Measurements from ENCODE around the gene ANXA3. TPM values are rescaled to one million over a fixed set of nuclear protein-coding genes. Genes with fewer than 3 reads are reported as not detected.

Gene ANXA3
- total and polyA plus RNA-seq, 3 experiments from 2014 or later, result not detected

DNA sequence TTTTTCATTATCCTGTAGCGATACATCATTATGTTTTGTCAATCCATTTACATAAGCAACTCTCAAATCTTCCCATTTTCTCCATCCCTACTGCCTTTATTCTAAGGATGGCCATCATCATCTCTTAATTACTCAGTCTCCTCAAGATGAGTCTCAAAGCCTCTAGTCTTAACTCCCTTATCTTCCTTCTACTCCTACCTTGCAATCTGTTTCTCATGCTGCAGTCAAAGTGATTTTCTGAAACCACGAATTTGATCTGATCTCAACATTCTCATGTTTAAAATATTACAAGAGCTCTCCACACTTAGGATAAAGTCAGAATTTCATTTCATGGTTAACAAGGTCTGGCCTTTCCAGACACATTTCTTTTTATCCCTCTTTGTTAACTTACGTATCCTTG lies 51.8 kb downstream of the ANXA3 start:
- no peak overlapping the region for H3K27ac ChIP-seq (ENCODE audit: low read depth, low read length)
- DNase-seq, result no peak
- H3K36me3 ChIP-seq (ENCODE audit: insufficient read depth, low read length), result no peaks in the 10 kb centered on the region
- Mint-ChIP-seq H3K27ac (no peak overlapping the region), H3K4me1 (no peaks in the 10 kb centered on the region), H3K9me3 (no peaks in the 10 kb centered on the region), H3K36me3 (no peaks in the 10 kb centered on the region), H3K4me3 (no peak overlapping the region), H3K27me3 (peaks cover 6 to 32% of the 10 kb centered on the region in 2 donors)
- H3K4me3 ChIP-seq (ENCODE audit: low read length), result no peak overlapping the region
- CTCF ChIA-PET, result no interaction called here
- POLR2A ChIA-PET, result no interaction called here
- H3K4me1 ChIP-seq (ENCODE audit: insufficient read depth, low read length), result no peaks in the 10 kb centered on the region
- H3K9me3 ChIP-seq (ENCODE audit: low read length), result no peaks in the 10 kb centered on the region
- no peaks in the 10 kb centered on the region for H3K27me3 ChIP-seq (ENCODE audit: insufficient read depth, low read length, poor library complexity, severe bottlenecking)

DNA sequence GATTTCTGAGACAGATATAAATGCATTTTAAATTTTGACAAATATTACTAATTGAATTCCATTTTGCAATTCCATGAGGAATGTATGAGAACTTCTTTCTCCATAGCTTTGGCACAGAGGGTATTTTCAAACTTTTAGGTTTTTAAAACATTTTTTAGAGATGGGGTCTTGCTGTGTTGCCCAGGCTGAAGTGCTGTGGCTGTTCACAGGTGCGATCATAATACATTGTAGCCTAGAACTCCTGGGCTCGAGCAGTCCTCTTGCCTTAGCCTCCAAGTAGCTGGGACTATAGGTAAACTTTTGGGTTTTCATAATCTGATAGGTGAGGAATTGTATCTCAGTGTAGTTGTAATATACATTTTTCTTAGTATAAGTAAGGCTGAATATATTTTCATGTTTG lies 53.4 kb downstream of the ANXA3 start:
- H3K9me3 ChIP-seq (ENCODE audit: low read length), result no peaks in the 10 kb centered on the region
- H3K4me3 Mint-ChIP-seq, result no peak overlapping the region
- no peak for DNase-seq
- H3K9me3 Mint-ChIP-seq, result no peaks in the 10 kb centered on the region
- CTCF ChIA-PET, result interaction anchor here (0.7 kb wide), 1 partner anchor 16 kb away, joined by 3 read pairs; no protein-coding TSS in a partner anchor
- H3K36me3 ChIP-seq (ENCODE audit: insufficient read depth, low read length), result no peaks in the 10 kb centered on the region
- no peak overlapping the region for H3K27ac Mint-ChIP-seq
- peaks cover 6 to 25% of the 10 kb centered on the region in 2 donors for H3K27me3 Mint-ChIP-seq
- H3K36me3 Mint-ChIP-seq, result no peaks in the 10 kb centered on the region
- no peak overlapping the region for H3K4me3 ChIP-seq (ENCODE audit: low read length)
- POLR2A ChIA-PET, result no interaction called here
- H3K27ac ChIP-seq (ENCODE audit: low read depth, low read length), result no peak overlapping the region
- H3K4me1 Mint-ChIP-seq, result no peaks in the 10 kb centered on the region
- H3K4me1 ChIP-seq (ENCODE audit: insufficient read depth, low read length), result peaks cover 3% of the 10 kb centered on the region
- H3K27me3 ChIP-seq (ENCODE audit: insufficient read depth, low read length, poor library complexity, severe bottlenecking), result no peaks in the 10 kb centered on the region

DNA sequence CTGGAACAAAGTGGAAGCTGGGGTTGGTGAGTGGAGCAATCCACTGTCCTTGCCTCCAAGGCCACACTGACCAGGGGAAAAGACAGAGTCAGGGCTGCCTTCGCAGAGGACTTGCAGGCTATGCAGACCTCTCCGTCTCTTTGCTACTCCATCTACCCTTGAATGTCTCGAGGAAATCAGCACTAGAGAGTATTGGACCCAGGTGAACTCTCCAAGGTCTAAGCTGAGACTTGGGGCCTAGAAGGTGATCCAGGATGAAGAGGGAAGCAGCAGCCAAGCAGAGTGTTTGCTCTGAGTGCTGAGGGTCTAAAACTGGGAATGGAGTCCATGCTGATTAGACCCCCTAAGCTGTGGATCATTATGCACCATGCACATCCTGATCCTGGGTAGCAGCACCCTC lies 54.5 kb downstream of the ANXA3 start:
- peaks cover 12% of the 10 kb centered on the region for H3K4me1 ChIP-seq (ENCODE audit: insufficient read depth, low read length)
- H3K4me3 ChIP-seq (ENCODE audit: low read length), result no peak overlapping the region
- H3K27me3 Mint-ChIP-seq, result peaks cover 6 to 16% of the 10 kb centered on the region in 2 donors
- H3K9me3 ChIP-seq (ENCODE audit: low read length), result no peaks in the 10 kb centered on the region
- no peaks in the 10 kb centered on the region for H3K36me3 ChIP-seq (ENCODE audit: insufficient read depth, low read length)
- DNase-seq, result no peak
- H3K9me3 Mint-ChIP-seq, result no peaks in the 10 kb centered on the region
- ChIA-PET POLR2A (no interaction called here), CTCF (no interaction called here)
- H3K27ac Mint-ChIP-seq, result no peak overlapping the region
- H3K4me3 Mint-ChIP-seq, result no peak overlapping the region
- no peaks in the 10 kb centered on the region for H3K27me3 ChIP-seq (ENCODE audit: insufficient read depth, low read length, poor library complexity, severe bottlenecking)
- peaks cover 5 to 9% (median 6%) of the 10 kb centered on the region in 3 donors for H3K4me1 Mint-ChIP-seq
- no peaks in the 10 kb centered on the region for H3K36me3 Mint-ChIP-seq
- no peak overlapping the region for H3K27ac ChIP-seq (ENCODE audit: low read depth, low read length)

DNA sequence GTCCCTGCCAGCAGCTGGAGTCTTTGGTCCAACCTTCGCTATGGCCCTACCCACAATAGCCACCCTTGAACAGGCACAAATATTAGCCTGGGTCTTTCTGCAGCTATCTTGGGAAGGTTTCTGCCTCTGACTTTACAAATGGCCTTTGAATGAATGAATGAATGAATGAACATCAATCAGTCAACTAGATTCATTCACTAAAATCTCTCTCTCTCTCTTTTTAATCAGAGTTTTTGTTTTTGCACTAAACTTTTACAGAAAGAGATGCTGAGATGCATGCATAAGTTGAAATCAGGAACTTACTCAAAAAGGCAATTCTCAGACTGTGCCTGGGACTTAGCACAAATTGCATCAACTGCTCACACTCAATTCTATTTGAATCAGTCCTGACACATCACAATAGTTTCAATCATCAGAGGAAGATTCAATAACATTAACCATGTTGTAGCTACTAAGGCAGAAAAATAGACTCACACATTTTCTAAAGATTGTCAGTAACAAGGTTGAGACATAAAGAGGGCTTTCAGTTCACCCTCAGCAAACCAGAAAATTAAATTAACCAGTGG lies 55.0 kb downstream of the ANXA3 start:
- Histone ChIP-seq H3K27ac (ENCODE audit: low read depth, low read length) (no peak overlapping the region), H3K27me3 (ENCODE audit: insufficient read depth, low read length, poor library complexity, severe bottlenecking) (no peaks in the 10 kb centered on the region), H3K9me3 (ENCODE audit: low read length) (no peaks in the 10 kb centered on the region), H3K4me3 (ENCODE audit: low read length) (no peak overlapping the region), H3K36me3 (ENCODE audit: insufficient read depth, low read length) (no peaks in the 10 kb centered on the region), H3K4me1 (ENCODE audit: insufficient read depth, low read length) (peaks cover 13% of the 10 kb centered on the region)
- POLR2A ChIA-PET, result no interaction called here
- Mint-ChIP-seq H3K27ac (no peak overlapping the region), H3K4me3 (no peak overlapping the region), H3K36me3 (no peaks in the 10 kb centered on the region), H3K9me3 (no peaks in the 10 kb centered on the region), H3K27me3 (peaks cover 6 to 15% of the 10 kb centered on the region in 2 donors), H3K4me1 (peaks cover 5 to 9% (median 6%) of the 10 kb centered on the region in 3 donors)
- no peak for DNase-seq
- CTCF ChIA-PET, result no interaction called here

DNA sequence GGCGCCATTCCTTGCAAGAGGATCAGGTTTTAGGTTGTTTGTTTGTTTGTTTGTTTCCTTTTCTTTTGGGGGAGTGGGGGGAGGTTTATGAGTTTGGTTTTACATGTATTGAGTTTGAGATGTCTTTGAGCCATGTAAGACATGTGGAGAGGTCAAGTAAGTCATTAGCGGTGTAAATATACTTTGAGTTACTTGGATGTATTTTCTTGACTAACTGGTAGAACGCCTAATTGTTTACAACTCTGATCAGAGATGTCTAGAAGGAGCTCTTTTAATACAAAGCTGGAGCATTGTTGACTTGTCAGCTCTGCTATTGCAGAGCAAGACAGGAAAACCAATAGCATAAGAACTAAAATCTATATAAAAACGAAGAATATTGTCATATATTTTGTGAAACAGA lies 57.1 kb downstream of the ANXA3 start:
- no peak overlapping the region for H3K4me3 Mint-ChIP-seq
- no peaks in the 10 kb centered on the region for H3K9me3 Mint-ChIP-seq
- H3K27me3 Mint-ChIP-seq, result peaks cover 1 to 4% of the 10 kb centered on the region in 2 donors
- no peaks in the 10 kb centered on the region for H3K36me3 Mint-ChIP-seq
- no peak overlapping the region for H3K27ac ChIP-seq (ENCODE audit: low read depth, low read length)
- ChIA-PET POLR2A (no interaction called here), CTCF (interaction anchor here (2.3 kb wide), 1 partner anchor 10 kb away, joined by 5 read pairs; no protein-coding TSS in a partner anchor)
- no peaks in the 10 kb centered on the region for H3K27me3 ChIP-seq (ENCODE audit: insufficient read depth, low read length, poor library complexity, severe bottlenecking)
- H3K9me3 ChIP-seq (ENCODE audit: low read length), result no peaks in the 10 kb centered on the region
- no peak for DNase-seq
- H3K27ac Mint-ChIP-seq, result no peak overlapping the region
- no peak overlapping the region for H3K4me3 ChIP-seq (ENCODE audit: low read length)
- peaks cover 5 to 18% (median 9%) of the 10 kb centered on the region in 3 donors for H3K4me1 Mint-ChIP-seq
- H3K36me3 ChIP-seq (ENCODE audit: insufficient read depth, low read length), result no peaks in the 10 kb centered on the region
- peaks cover 27% of the 10 kb centered on the region for H3K4me1 ChIP-seq (ENCODE audit: insufficient read depth, low read length)

DNA sequence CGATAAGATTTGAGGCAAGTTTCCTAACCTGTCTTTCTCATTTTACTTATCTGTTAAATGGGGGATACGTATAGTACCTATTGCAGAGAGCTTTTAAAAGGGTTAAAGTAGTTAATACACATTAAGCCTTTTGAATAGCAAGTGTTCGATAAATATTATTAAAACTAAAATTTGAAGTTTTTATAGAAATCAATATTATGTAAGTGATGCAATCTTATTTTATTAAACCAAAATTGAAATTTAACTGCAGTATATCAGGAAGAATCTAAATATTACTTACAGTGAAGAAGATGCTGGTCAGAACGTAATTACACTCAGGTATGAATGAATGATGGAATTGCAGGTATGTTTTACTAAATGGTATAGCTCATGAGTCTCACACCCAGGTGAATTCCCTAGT lies 58.0 kb downstream of the ANXA3 start:
- Mint-ChIP-seq H3K4me1 (peaks cover 5 to 23% (median 14%) of the 10 kb centered on the region in 3 donors), H3K9me3 (no peaks in the 10 kb centered on the region), H3K4me3 (no peak overlapping the region), H3K36me3 (no peaks in the 10 kb centered on the region), H3K27me3 (peaks cover 0 to 4% of the 10 kb centered on the region in 2 donors), H3K27ac (no peak overlapping the region)
- H3K4me1 ChIP-seq (ENCODE audit: insufficient read depth, low read length), result peaks cover 32% of the 10 kb centered on the region
- ChIA-PET CTCF (no interaction called here), POLR2A (no interaction called here)
- H3K4me3 ChIP-seq (ENCODE audit: low read length), result no peak overlapping the region
- H3K9me3 ChIP-seq (ENCODE audit: low read length), result no peaks in the 10 kb centered on the region
- no peak for DNase-seq
- no peak overlapping the region for H3K27ac ChIP-seq (ENCODE audit: low read depth, low read length)
- H3K36me3 ChIP-seq (ENCODE audit: insufficient read depth, low read length), result no peaks in the 10 kb centered on the region
- H3K27me3 ChIP-seq (ENCODE audit: insufficient read depth, low read length, poor library complexity, severe bottlenecking), result no peaks in the 10 kb centered on the region

DNA sequence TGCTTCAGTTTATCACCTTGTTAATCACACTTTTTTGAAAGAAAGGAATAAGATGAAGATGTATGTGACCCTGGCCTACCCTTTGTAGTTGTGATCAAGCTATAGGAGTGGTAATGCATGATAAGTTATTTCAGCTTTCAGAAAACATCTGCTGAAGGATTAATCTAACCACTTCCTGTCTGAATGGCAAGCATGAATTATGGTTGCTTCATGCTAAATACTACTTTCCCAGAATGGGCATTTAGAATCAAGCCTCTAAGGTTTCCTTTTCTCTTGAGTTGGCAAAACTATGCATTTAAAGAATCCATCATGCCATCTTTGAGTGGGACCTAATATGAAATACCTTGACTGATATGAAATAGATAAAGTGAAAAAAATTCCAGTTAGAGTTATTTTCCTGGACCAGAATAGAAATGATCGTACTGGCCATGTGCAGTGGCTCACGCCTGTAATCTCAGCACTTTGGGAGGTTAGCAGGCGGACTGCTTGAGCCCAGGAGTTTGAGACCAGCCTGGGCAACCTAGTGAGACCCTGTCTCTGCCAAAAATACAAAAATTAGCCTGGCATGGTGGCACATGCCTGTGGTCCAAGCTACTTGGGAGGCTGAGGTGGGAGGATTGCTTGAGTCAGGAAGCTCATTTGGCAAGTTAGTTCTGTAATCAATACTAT lies 59.1 kb downstream of the ANXA3 start:
- H3K4me3 Mint-ChIP-seq, result no peak overlapping the region
- DNase-seq, result peak in 1 of 5 donors; percentile 13
- no peak overlapping the region for H3K27ac Mint-ChIP-seq
- H3K27me3 Mint-ChIP-seq, result peaks cover 0 to 1% of the 10 kb centered on the region in 2 donors
- ChIA-PET POLR2A (no interaction called here), CTCF (no interaction called here)
- no peaks in the 10 kb centered on the region for H3K9me3 Mint-ChIP-seq
- no peak overlapping the region for H3K27ac ChIP-seq (ENCODE audit: low read depth, low read length)
- no peaks in the 10 kb centered on the region for H3K27me3 ChIP-seq (ENCODE audit: insufficient read depth, low read length, poor library complexity, severe bottlenecking)
- peaks cover 32% of the 10 kb centered on the region for H3K4me1 ChIP-seq (ENCODE audit: insufficient read depth, low read length)
- H3K9me3 ChIP-seq (ENCODE audit: low read length), result no peaks in the 10 kb centered on the region
- H3K36me3 Mint-ChIP-seq, result no peaks in the 10 kb centered on the region
- H3K36me3 ChIP-seq (ENCODE audit: insufficient read depth, low read length), result no peaks in the 10 kb centered on the region
- H3K4me1 Mint-ChIP-seq, result peaks cover 5 to 23% (median 14%) of the 10 kb centered on the region in 3 donors
- H3K4me3 ChIP-seq (ENCODE audit: low read length), result no peak overlapping the region

DNA sequence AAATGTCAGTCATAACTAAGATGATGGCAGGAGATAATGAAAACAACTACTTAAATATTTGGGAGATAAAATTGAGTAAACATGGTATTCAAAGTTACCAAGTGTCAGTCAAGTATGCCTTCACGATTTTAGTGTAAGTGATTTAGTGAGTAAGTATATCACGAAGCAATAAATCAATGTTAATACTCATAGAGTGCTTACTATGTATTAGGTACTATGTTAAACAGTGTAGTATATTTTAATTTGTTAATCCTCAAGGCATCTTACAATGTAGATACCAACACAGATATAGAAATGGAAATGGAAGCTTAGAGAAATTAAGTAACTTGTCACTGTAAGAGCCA lies 59.6 kb downstream of the ANXA3 start:
- peaks cover 32% of the 10 kb centered on the region for H3K4me1 ChIP-seq (ENCODE audit: insufficient read depth, low read length)
- Mint-ChIP-seq H3K27me3 (peaks cover 0 to 1% of the 10 kb centered on the region in 2 donors), H3K27ac (no peak overlapping the region), H3K9me3 (no peaks in the 10 kb centered on the region), H3K36me3 (no peaks in the 10 kb centered on the region), H3K4me1 (peaks cover 5 to 23% (median 14%) of the 10 kb centered on the region in 3 donors), H3K4me3 (no peak overlapping the region)
- DNase-seq, result no peak
- H3K27ac ChIP-seq (ENCODE audit: low read depth, low read length), result no peak overlapping the region
- no peaks in the 10 kb centered on the region for H3K9me3 ChIP-seq (ENCODE audit: low read length)
- no peak overlapping the region for H3K4me3 ChIP-seq (ENCODE audit: low read length)
- no peaks in the 10 kb centered on the region for H3K36me3 ChIP-seq (ENCODE audit: insufficient read depth, low read length)
- POLR2A ChIA-PET, result no interaction called here
- no peaks in the 10 kb centered on the region for H3K27me3 ChIP-seq (ENCODE audit: insufficient read depth, low read length, poor library complexity, severe bottlenecking)
- CTCF ChIA-PET, result no interaction called here
